Sigmoid colon (tissue), 7 donors: Measurements from ENCODE around the gene GPC6. TPM values are rescaled to one million over a fixed set of nuclear protein-coding genes. Genes with fewer than 3 reads are reported as not detected.

Experiments
- DNase-seq: peaks from one replicate; pipeline ENCODE4 v3.0.0-alpha.2; 2019
- H3K27ac ChIP-seq, 4 donors: fragments of 200-600 bp; sonication (generic); one replicate each; pipeline ENCODE4 v1.5.1; 2016 to 2019; ENCODE audit warnings: mild to moderate bottlenecking in 1 of 4
- H3K27me3 ChIP-seq, 3 donors: fragments of 200-600 bp; sonication (generic); one replicate each; pipeline ENCODE4 v1.5.1; 2019; ENCODE audit warnings: mild to moderate bottlenecking in 1 of 3
- H3K36me3 ChIP-seq, 4 donors: fragments of 200-600 bp; sonication (generic); one replicate each; pipeline ENCODE4 v1.5.1; 2016 to 2019
- H3K4me1 ChIP-seq, 4 donors: fragments of 200-600 bp; sonication (generic); one replicate each; pipeline ENCODE4 v1.5.1; 2017 to 2019
- H3K4me3 ChIP-seq, 4 donors: fragments of 200-600 bp; sonication (generic); one replicate each; pipeline ENCODE4 v1.5.1; 2017 to 2019; ENCODE audit warnings: mild to moderate bottlenecking in 2 of 4, moderate library complexity in 1 of 4
- H3K9me3 ChIP-seq, 4 donors: fragments of 200-600 bp in 3 of 4; sonication (generic) in 3 of 4; one replicate each; pipeline versions ENCODE4 v1.5.1 to v1.6.1; 2013 to 2019
- CTCF ChIP-seq, 4 experiments: fragments of 450-650 bp in 3 of 4; fragments of 200-600 bp in 1 of 4; IDR thresholded peaks; one replicate each; pipeline ENCODE4 v1.5.1; 2016 to 2019; ENCODE audit warnings: antibody characterized with exemption in 4 of 4, mild to moderate bottlenecking in 3 of 4, moderate library complexity in 2 of 4
- EP300 ChIP-seq, 4 donors: sonication (generic); formaldehyde crosslinking; IDR thresholded peaks; one replicate each; pipeline ENCODE4 v1.6.1; 2017; ENCODE audit warnings: antibody characterized with exemption in 4 of 4
- POLR2A ChIP-seq, 2 donors: fragments of 450-650 bp; IDR thresholded peaks; one replicate each; pipeline ENCODE4 v1.6.1; 2016; ENCODE audit warnings: antibody characterized with exemption in 2 of 2, mild to moderate bottlenecking in 2 of 2, moderate library complexity in 2 of 2
- POLR2AphosphoS5 ChIP-seq, 4 donors: sonication (generic); formaldehyde crosslinking; IDR thresholded peaks; one replicate each; pipeline ENCODE4 v1.6.1; 2017; ENCODE audit warnings: antibody characterized with exemption in 4 of 4
- WGBS, 2 donors: extraction: QIAGEN DNeasy Blood & Tissue Kit; methylation state at CpG; one replicate each; pipeline ENCODE4 v1.1.7; 2013; 5-methylcytosine and 5-hydroxymethylcytosine counted together
- intact Hi-C: fragments of 100-400 bp; cut with DNase I; formaldehyde crosslinking; loops from one replicate; pipeline ENCODE4 v1.15.1; 2023
- polyA plus RNA-seq, 3 donors: library from polyadenylated mRNA; stranded (reverse); fragments of 200-250 nt; gene quantifications; one replicate each; pipeline ENCODE4 v1.2.3, GENCODE V29; 2013
- total RNA-seq, 4 donors: library from RNA; depleted of rRNA; stranded (reverse); fragments of >200 nt; gene quantifications; one replicate each; pipeline ENCODE4 v1.1.0, GENCODE V29; 2016
- donor health status: healthy with polysubstance abuse.
- donor health status: Bipolar disorder and iron deficiency.
- donor health status: healthy.

GPC6 gene
- total and polyA plus RNA-seq, 7 donors = 0.23 to 27.5 (median 14.4) TPM

- no peaks in the 10 kb centered on the region for H3K36me3 ChIP-seq
- no peak for TF ChIP-seq POLR2AphosphoS5 (IDR thresholded peaks at IDR 0.05)
- TF ChIP-seq POLR2A (IDR thresholded peaks at IDR 0.05) = no peak
- TF ChIP-seq EP300 (IDR thresholded peaks at IDR 0.05) = no peak
- TF ChIP-seq CTCF (IDR thresholded peaks at IDR 0.05) = no peak
- intact Hi-C loops = no loop called here
- no peak for DNase-seq
- H3K4me3 ChIP-seq = no peak overlapping the region
- H3K27ac ChIP-seq = no peak overlapping the region
- H3K9me3 ChIP-seq = no peaks in the 10 kb centered on the region
- 54 to 74% methylated on average over 3 of the region's 3 CpGs for WGBS, 2 donors
- no peaks in the 10 kb centered on the region for H3K27me3 ChIP-seq
- H3K4me1 ChIP-seq = no peaks in the 10 kb centered on the region
These were observed 1060.0 kb downstream of the GPC6 start for GRCh38 chr13:94286581-94286980.

- TF ChIP-seq EP300 (IDR thresholded peaks at IDR 0.05) = no peak
- TF ChIP-seq POLR2AphosphoS5 (IDR thresholded peaks at IDR 0.05) = no peak
- TF ChIP-seq POLR2A (IDR thresholded peaks at IDR 0.05) = no peak
- Histone ChIP-seq H3K36me3 (no peaks in the 10 kb centered on the region), H3K4me3 (no peak overlapping the region), H3K27ac (no peak overlapping the region), H3K4me1 (no peaks in the 10 kb centered on the region), H3K9me3 (no peaks in the 10 kb centered on the region), H3K27me3 (no peaks in the 10 kb centered on the region)
- 88 to 91% methylated on average over 5 of the region's 5 CpGs for WGBS, 2 donors
- DNase-seq = no peak
- intact Hi-C loops = no loop called here
These were observed 1065.2 kb downstream of the GPC6 start for GRCh38 chr13:94291631-94292322.

GRCh38 chr13:94292323-94292640, 1065.7 kb downstream of the GPC6 start:
- Histone ChIP-seq H3K9me3 (no peaks in the 10 kb centered on the region), H3K4me1 (no peaks in the 10 kb centered on the region), H3K27ac (no peak overlapping the region), H3K36me3 (no peaks in the 10 kb centered on the region), H3K4me3 (no peak overlapping the region), H3K27me3 (no peaks in the 10 kb centered on the region)
- no peak for DNase-seq
- WGBS, 2 donors = 62 to 78% methylated on average over 1 of the region's 1 CpG
- intact Hi-C loops = no loop called here
- no peak for TF ChIP-seq POLR2AphosphoS5 (IDR thresholded peaks at IDR 0.05)
- no peak for TF ChIP-seq POLR2A (IDR thresholded peaks at IDR 0.05)
- no peak for TF ChIP-seq EP300 (IDR thresholded peaks at IDR 0.05)
- no peak for TF ChIP-seq CTCF (IDR thresholded peaks at IDR 0.05)

GRCh38 chr13:94296471-94296870, 1069.9 kb downstream of the GPC6 start:
- intact Hi-C loops = no loop called here
- WGBS, 2 donors = 68 to 84% methylated on average over 3 of the region's 3 CpGs
- H3K27ac ChIP-seq = no peak overlapping the region
- TF ChIP-seq CTCF (IDR thresholded peaks at IDR 0.05) = no peak
- no peak for TF ChIP-seq POLR2AphosphoS5 (IDR thresholded peaks at IDR 0.05)
- TF ChIP-seq POLR2A (IDR thresholded peaks at IDR 0.05) = no peak
- no peak for TF ChIP-seq EP300 (IDR thresholded peaks at IDR 0.05)
- no peak overlapping the region for H3K4me3 ChIP-seq
- H3K27me3 ChIP-seq = no peaks in the 10 kb centered on the region
- no peaks in the 10 kb centered on the region for H3K4me1 ChIP-seq
- no peaks in the 10 kb centered on the region for H3K9me3 ChIP-seq
- no peaks in the 10 kb centered on the region for H3K36me3 ChIP-seq
- DNase-seq = no peak

- Histone ChIP-seq H3K27me3 (no peaks in the 10 kb centered on the region), H3K4me1 (no peaks in the 10 kb centered on the region), H3K36me3 (no peaks in the 10 kb centered on the region), H3K27ac (no peak overlapping the region), H3K9me3 (no peaks in the 10 kb centered on the region), H3K4me3 (no peak overlapping the region)
- intact Hi-C loops = no loop called here
- TF ChIP-seq POLR2A (IDR thresholded peaks at IDR 0.05) (no peak), CTCF (IDR thresholded peaks at IDR 0.05) (no peak), EP300 (IDR thresholded peaks at IDR 0.05) (no peak), POLR2AphosphoS5 (IDR thresholded peaks at IDR 0.05) (no peak)
- 61 to 77% methylated on average over 4 of the region's 4 CpGs for WGBS, 2 donors
- no peak for DNase-seq
These were observed 1071.7 kb downstream of the GPC6 start for GRCh38 chr13:94298346-94298745.
